HepG2 (cell line): ENCODE results near the gene LRRC15.

Experiments used
- HDAC2 ChIP-seq: sonication (generic); formaldehyde crosslinking; IDR thresholded peaks from 2 replicates; pipeline ENCODE4 v1.4.0; 2020; ENCODE audit warnings: missing genetic modification reagents
- IRF2 ChIP-seq: IDR thresholded peaks from 2 replicates; pipeline ENCODE4 v1.6.1; 2018; ENCODE audit warnings: missing genetic modification reagents, missing compliant biosample characterization
- PAF1 ChIP-seq: IDR thresholded peaks from 2 replicates; pipeline ENCODE4 v1.6.1; 2016; ENCODE audit warnings: missing genetic modification reagents, missing compliant biosample characterization
- POLR2AphosphoS5 ChIP-seq: IDR thresholded peaks from 2 replicates; pipeline ENCODE4 v1.6.1; 2012; ENCODE audit warnings: low read depth, low read length
- REXO4 ChIP-seq: sonication (generic); formaldehyde crosslinking; IDR thresholded peaks from 2 replicates; pipeline ENCODE4 v1.8.0; 2022; ENCODE audit warnings: missing genetic modification reagents, mild to moderate bottlenecking, borderline replicate concordance
- SP1 ChIP-seq, 2 experiments: fragments of 450-650 bp in 1 of 2; sonication (generic) in 1 of 2; formaldehyde crosslinking in 1 of 2; IDR thresholded peaks; 2 replicates each; pipeline versions ENCODE4 v1.4.0 to v1.6.1; 2016 to 2020; ENCODE audit warnings: missing genetic modification reagents in 1 of 2
- ZC3H13 ChIP-seq: sonication (generic); formaldehyde crosslinking; IDR thresholded peaks from 2 replicates; pipeline ENCODE4 v1.8.1; 2023; ENCODE audit warnings: mild to moderate bottlenecking, missing genetic modification reagents, moderate library complexity
- ZNF460 ChIP-seq: sonication (generic); formaldehyde crosslinking; IDR thresholded peaks from 2 replicates; pipeline ENCODE4 v1.5.1; 2020; ENCODE audit warnings: missing genetic modification reagents, mild to moderate bottlenecking, borderline replicate concordance
- TF ChIP-seq, protein P1 (sequence below): sonication (generic); formaldehyde crosslinking; IDR thresholded peaks from 2 replicates; pipeline ENCODE4 v1.4.0; 2020; ENCODE audit warnings: missing genetic modification reagents

DNA sequence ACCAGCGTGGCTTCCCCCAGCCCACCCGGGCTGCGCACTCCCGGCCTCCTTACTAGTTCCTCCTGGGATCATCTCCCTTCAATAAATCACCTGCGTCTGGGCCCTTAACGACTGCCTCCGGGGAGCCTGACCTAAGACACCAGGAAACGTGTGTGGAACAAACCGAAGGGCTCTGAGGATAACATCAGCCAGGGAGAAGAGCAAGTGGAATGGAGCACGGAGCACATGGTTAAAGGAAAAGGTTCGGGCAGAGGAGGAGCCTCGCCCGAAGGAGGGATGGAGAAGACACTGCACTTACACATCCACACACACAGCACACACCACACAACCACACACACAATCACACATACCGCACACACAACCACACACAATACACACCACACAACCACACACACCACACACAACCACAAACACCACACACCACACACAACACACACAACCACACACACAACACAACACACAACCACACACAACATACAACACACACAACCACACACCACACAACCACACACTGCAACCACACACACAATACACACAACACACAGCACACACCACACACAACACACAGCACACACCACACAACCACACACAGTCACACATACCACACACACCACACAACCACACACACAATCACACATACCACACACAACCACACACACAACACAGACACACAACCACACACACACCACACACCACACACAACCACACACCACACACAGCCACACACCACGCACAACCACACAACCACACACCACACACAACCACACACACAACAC lies 43.2 kb downstream of the LRRC15 start:
- TF ChIP-seq PAF1 (no peak), HDAC2 (CRISPR knock-in tag) (no peak), POLR2AphosphoS5 (no peak), ZNF460 (CRISPR knock-in tag) (no peak), ZC3H13 (CRISPR knock-in tag) (no peak), REXO4 (CRISPR knock-in tag) (no peak), IRF2 (CRISPR knock-in tag) (no peak), SP1 (IDR thresholded peaks at IDR 0.05) (no peak), SP1 (CRISPR knock-in tag; IDR thresholded peaks at IDR 0.05) (no peak)
- TF ChIP-seq, protein P1, sequence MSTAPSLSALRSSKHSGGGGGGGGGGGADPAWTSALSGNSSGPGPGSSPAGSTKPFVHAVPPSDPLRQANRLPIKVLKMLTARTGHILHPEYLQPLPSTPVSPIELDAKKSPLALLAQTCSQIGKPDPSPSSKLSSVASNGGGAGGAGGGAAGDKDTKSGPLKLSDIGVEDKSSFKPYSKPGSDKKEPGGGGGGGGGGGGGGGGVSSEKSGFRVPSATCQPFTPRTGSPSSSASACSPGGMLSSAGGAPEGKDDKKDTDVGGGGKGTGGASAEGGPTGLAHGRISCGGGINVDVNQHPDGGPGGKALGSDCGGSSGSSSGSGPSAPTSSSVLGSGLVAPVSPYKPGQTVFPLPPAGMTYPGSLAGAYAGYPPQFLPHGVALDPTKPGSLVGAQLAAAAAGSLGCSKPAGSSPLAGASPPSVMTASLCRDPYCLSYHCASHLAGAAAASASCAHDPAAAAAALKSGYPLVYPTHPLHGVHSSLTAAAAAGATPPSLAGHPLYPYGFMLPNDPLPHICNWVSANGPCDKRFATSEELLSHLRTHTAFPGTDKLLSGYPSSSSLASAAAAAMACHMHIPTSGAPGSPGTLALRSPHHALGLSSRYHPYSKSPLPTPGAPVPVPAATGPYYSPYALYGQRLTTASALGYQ (CRISPR knock-in tag) = no peak
